Activated CD4-positive, alpha-beta memory T cell treated with anti-CD3 and anti-CD28 coated beads for 36 hours (primary cell): ENCODE data around the gene UCHL5. TPM values are rescaled to one million over a fixed set of nuclear protein-coding genes. Genes with fewer than 3 reads are reported as not detected.
A peak's percentile ranks its signal among the peaks of the same experiment; 100 is the strongest.

Experiments used
- CTCF ChIA-PET: fragments of 350-600 bp; sonication (Branson Sonifier 250); formaldehyde crosslinking; loops from one replicate; lab custom pipeline; 2021; ENCODE audit warnings: antibody characterized with exemption, inconsistent platforms; lab: Charles Lee
- POLR2A ChIA-PET: fragments of 350-600 bp; sonication (Branson Sonifier 250); formaldehyde crosslinking; loops from one replicate; lab custom pipeline; 2021; ENCODE audit warnings: antibody characterized with exemption; lab: Charles Lee
- DNase-seq: peaks from one replicate; pipeline ENCODE4 v3.0.0-alpha.2; 2020
- H3K27ac Mint-ChIP-seq: one replicate; pipeline ENCODE4 v1.8.0; 2021; ENCODE audit warnings: mixed read lengths
- H3K27me3 Mint-ChIP-seq: one replicate; pipeline ENCODE4 v1.8.0; 2021; ENCODE audit warnings: mixed read lengths
- H3K36me3 Mint-ChIP-seq: one replicate; pipeline ENCODE4 v1.8.0; 2021; ENCODE audit warnings: mixed read lengths
- H3K4me1 Mint-ChIP-seq: one replicate; pipeline ENCODE4 v1.8.0; 2021; ENCODE audit warnings: low read depth, mixed read lengths
- H3K4me3 Mint-ChIP-seq: one replicate; pipeline ENCODE4 v1.8.0; 2021; ENCODE audit warnings: mild to moderate bottlenecking, mixed read lengths
- H3K9me3 Mint-ChIP-seq: one replicate; pipeline ENCODE4 v1.8.0; 2021; ENCODE audit warnings: mixed read lengths
- intact Hi-C: fragments of 100-400 bp; cut with micrococcal nuclease; formaldehyde crosslinking; loops from one replicate; pipeline ENCODE4 v1.15.1; 2023
- total RNA-seq, 2 experiments: library from RNA; stranded (reverse); gene quantifications; one replicate each; pipeline ENCODE4 v1.2.3, GENCODE V29; 2021

UCHL5 gene
- total RNA-seq, 2 experiments from 2014 or later = 72.1 to 77.5 TPM

DNA sequence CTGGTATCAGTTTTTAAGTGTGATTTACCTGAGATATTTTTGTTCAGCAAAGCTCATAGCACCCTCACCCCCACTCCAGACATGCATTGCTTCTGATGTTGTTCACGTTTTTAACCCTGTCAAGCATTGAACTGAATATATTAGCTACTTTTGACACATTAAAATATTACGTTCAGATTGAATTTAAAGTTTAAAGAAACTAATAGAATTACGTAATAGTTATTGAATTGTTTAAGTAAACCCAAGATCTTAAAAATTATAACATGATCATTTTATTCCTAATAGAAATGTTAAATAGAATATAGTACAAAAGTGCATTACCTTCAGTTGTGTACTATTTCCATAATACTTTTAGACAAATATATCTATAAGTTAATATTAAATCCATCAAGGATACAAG is 27.2 kb upstream of the UCHL5 start:
- intact Hi-C loops = no loop called here
- Mint-ChIP-seq H3K27ac (no peak overlapping the region), H3K36me3 (peaks cover 23% of the 10 kb centered on the region)

GRCh38 chr1:193085263-193085662 is 26.1 kb upstream of the UCHL5 start:
- Mint-ChIP-seq H3K27ac (no peak overlapping the region), H3K36me3 (peaks cover 26% of the 10 kb centered on the region), H3K4me3 (no peak overlapping the region), H3K27me3 (no peaks in the 10 kb centered on the region), H3K4me1 (no peaks in the 10 kb centered on the region), H3K9me3 (no peaks in the 10 kb centered on the region)
- no peak for DNase-seq
- intact Hi-C loops = no loop called here
- ChIA-PET POLR2A (no interaction called here), CTCF (no interaction called here)

More for the DNA sequence above, 27.2 kb upstream of the UCHL5 start:
- H3K4me3 Mint-ChIP-seq = no peak overlapping the region
- no peaks in the 10 kb centered on the region for H3K4me1 Mint-ChIP-seq
- ChIA-PET CTCF (no interaction called here), POLR2A (no interaction called here)
- H3K27me3 Mint-ChIP-seq = no peaks in the 10 kb centered on the region
- DNase-seq = no peak
- no peaks in the 10 kb centered on the region for H3K9me3 Mint-ChIP-seq

GRCh38 chr1:193083365-193084088 is 24.4 kb upstream of the UCHL5 start:
- H3K4me1 Mint-ChIP-seq = no peaks in the 10 kb centered on the region
- ChIA-PET CTCF (no interaction called here), POLR2A (no interaction called here)
- no peak overlapping the region for H3K27ac Mint-ChIP-seq
- peaks cover 38% of the 10 kb centered on the region for H3K36me3 Mint-ChIP-seq
- DNase-seq = no peak
- no peaks in the 10 kb centered on the region for H3K9me3 Mint-ChIP-seq
- no peak overlapping the region for H3K4me3 Mint-ChIP-seq
- intact Hi-C loops = no loop called here
- H3K27me3 Mint-ChIP-seq = no peaks in the 10 kb centered on the region

- CTCF ChIA-PET = interaction anchor here (0.7 to 1.5 kb wide), 2 partner anchors 9 to 21 kb away, joined by 3 read pairs; no protein-coding TSS in a partner anchor
These were observed 20.0 kb upstream of the UCHL5 start for GRCh38 chr1:193079187-193079586.

DNA sequence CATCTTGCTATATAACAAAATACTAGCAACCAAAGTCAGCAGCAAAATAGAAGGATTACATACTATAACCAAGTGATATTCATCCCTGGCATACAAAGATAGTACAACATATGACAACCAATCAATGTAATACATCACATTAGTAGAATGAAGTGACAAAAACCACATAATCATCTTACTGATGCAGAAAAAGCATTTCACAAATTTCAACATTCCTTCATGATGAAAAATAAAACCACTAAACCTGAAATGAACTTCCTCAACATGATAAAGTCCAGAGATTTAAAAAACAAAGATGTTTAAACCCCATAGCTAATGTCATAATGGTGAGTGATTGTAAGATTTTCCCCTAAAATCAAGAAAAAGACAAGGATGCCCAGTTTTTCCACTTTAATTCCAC is 18.8 kb upstream of the UCHL5 start:
- no peak overlapping the region for H3K27ac Mint-ChIP-seq
- ChIA-PET POLR2A (no interaction called here), CTCF (no interaction called here)
- peaks cover 4% of the 10 kb centered on the region for H3K9me3 Mint-ChIP-seq
- no peak for DNase-seq
- H3K4me1 Mint-ChIP-seq = peaks cover 4% of the 10 kb centered on the region
- no peak overlapping the region for H3K4me3 Mint-ChIP-seq
- H3K27me3 Mint-ChIP-seq = no peaks in the 10 kb centered on the region
- H3K36me3 Mint-ChIP-seq = peaks cover 45% of the 10 kb centered on the region
- intact Hi-C loops = no loop called here

More at GRCh38 chr1:193079187-193079586, 20.0 kb upstream of the UCHL5 start:
- no peak overlapping the region for H3K27ac Mint-ChIP-seq
- intact Hi-C loops = no loop called here
- no peak overlapping the region for H3K4me3 Mint-ChIP-seq
- peaks cover 4% of the 10 kb centered on the region for H3K4me1 Mint-ChIP-seq
- no peaks in the 10 kb centered on the region for H3K27me3 Mint-ChIP-seq
- peaks cover 51% of the 10 kb centered on the region for H3K36me3 Mint-ChIP-seq
- peaks cover 4% of the 10 kb centered on the region for H3K9me3 Mint-ChIP-seq
- POLR2A ChIA-PET = no interaction called here
- no peak for DNase-seq

- H3K9me3 Mint-ChIP-seq = no peaks in the 10 kb centered on the region
These were observed 11.8 kb upstream of the UCHL5 start for GRCh38 chr1:193070942-193071341.

DNA sequence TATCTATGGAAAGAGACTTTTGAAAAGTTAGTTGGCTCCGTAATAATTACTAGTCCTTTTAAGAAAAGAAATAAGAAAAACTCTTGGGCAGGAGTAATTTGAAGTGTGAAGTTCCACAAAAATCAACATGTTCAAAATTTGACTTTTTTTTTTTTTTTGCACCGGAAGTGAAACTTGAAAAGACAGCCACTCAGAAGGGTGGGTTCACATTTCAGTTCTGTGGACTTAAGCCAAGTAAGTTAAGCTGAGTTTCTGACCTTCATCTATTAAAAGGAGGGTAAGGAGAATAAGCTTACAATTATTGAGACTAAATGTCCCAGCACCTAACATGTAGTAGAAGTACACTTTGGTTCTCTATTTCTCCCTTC is 11.2 kb upstream of the UCHL5 start:
- intact Hi-C loops = no loop called here
- Mint-ChIP-seq H3K27me3 (no peaks in the 10 kb centered on the region), H3K4me3 (no peak overlapping the region), H3K36me3 (peaks cover 13% of the 10 kb centered on the region), H3K4me1 (peaks cover 46% of the 10 kb centered on the region), H3K9me3 (no peaks in the 10 kb centered on the region), H3K27ac (peak overlapping the region; percentile 30)
- POLR2A ChIA-PET = no interaction called here
- CTCF ChIA-PET = interaction anchor here (0.6 to 2.4 kb wide), 5 partner anchors 12 to 52 kb away, joined by 3 to 8 read pairs (median 4); partner anchors contain the start of genes CDC73, GLRX2, RO60 and UCHL5
- DNase-seq = no peak

More at GRCh38 chr1:193070942-193071341, 11.8 kb upstream of the UCHL5 start:
- H3K36me3 Mint-ChIP-seq = peaks cover 16% of the 10 kb centered on the region
- no peaks in the 10 kb centered on the region for H3K27me3 Mint-ChIP-seq
- H3K27ac Mint-ChIP-seq = no peak overlapping the region
- intact Hi-C loops = loop anchor here (1.0 kb wide), 1 partner anchor 8 kb away; no protein-coding TSS in a partner anchor
- POLR2A ChIA-PET = interaction anchor here (0.9 kb wide), 1 partner anchor 12 kb away, joined by 4 read pairs; the partner anchor contains the start of genes RO60 and UCHL5
- peaks cover 44% of the 10 kb centered on the region for H3K4me1 Mint-ChIP-seq
- CTCF ChIA-PET = interaction anchor here (1.4 to 2.4 kb wide), 4 partner anchors 12 to 52 kb away, joined by 3 to 8 read pairs (median 4); partner anchors contain the start of genes CDC73, GLRX2, RO60 and UCHL5
- no peak overlapping the region for H3K4me3 Mint-ChIP-seq
- peak; percentile 49 for DNase-seq

DNA sequence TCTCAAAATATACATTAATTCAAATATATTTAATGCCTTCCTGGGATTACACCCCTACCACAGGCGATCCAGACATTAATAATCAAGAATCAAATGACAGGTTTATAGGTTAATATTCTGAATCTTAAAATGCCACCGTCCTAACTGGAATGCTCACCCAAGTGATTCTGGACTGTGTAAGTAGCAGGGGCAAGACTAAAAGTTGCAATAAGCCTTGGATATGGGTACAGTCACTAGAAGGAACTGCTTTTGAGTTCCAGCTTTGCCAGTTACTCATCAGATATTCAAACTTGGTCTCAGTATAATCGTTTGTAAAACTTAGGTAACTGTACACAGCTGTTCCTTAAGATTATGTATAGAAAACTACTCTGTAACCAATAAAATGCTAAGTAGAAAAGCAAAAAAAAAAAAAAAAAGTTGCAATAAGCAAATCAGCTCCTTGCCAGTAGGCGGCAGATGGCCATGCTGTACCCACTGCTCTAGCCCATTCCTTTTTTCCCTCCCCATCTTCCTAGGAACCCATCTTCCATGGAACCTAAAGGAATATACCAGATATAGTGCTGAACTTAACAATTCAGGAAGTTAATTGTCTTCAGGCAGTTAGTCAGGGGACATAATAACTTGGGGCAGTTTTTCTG is 10.7 kb upstream of the UCHL5 start:
- ChIA-PET POLR2A (no interaction called here), CTCF (interaction anchor here (0.6 to 1.5 kb wide), 6 partner anchors 9 to 270 kb away, joined by 3 to 5 read pairs (median 4); partner anchors contain the start of genes CDC73, GLRX2 and UCHL5)
- intact Hi-C loops = no loop called here
- no peak for DNase-seq
- no peaks in the 10 kb centered on the region for H3K27me3 Mint-ChIP-seq
- no peaks in the 10 kb centered on the region for H3K9me3 Mint-ChIP-seq
- peaks cover 50% of the 10 kb centered on the region for H3K4me1 Mint-ChIP-seq
- peak overlapping the region; percentile 30 for H3K27ac Mint-ChIP-seq
- H3K36me3 Mint-ChIP-seq = peaks cover 13% of the 10 kb centered on the region
- no peak overlapping the region for H3K4me3 Mint-ChIP-seq

DNA sequence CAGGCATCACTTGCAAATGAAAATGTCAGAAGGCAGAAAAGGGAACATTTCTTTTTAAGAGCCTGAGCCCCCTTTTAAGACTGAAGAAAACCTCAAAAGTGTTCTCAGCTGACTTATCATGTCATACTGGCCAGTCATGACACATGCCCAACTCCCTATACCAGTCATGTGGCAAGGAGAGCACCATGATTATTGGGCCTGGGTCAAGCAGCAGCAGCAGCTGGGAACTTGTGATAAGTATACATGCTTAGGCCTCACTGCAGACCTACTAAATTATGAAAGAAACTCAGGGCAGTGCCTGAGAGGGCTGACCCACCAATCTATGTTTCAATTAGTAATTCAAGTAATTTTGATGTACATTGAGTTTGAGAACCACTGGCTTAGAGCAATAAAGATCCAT is 8.9 kb upstream of the UCHL5 start:
- no peak overlapping the region for H3K27ac Mint-ChIP-seq
- ChIA-PET CTCF (no interaction called here), POLR2A (no interaction called here)
- no peaks in the 10 kb centered on the region for H3K27me3 Mint-ChIP-seq
- DNase-seq = no peak
- H3K36me3 Mint-ChIP-seq = peaks cover 10% of the 10 kb centered on the region
- intact Hi-C loops = no loop called here
- no peaks in the 10 kb centered on the region for H3K9me3 Mint-ChIP-seq
- H3K4me1 Mint-ChIP-seq = peaks cover 66% of the 10 kb centered on the region
- no peak overlapping the region for H3K4me3 Mint-ChIP-seq

GRCh38 chr1:193066606-193067005 is 7.4 kb upstream of the UCHL5 start:
- H3K36me3 Mint-ChIP-seq = peaks cover 11% of the 10 kb centered on the region
- intact Hi-C loops = no loop called here
- H3K9me3 Mint-ChIP-seq = no peaks in the 10 kb centered on the region
- H3K27ac Mint-ChIP-seq = no peak overlapping the region
- H3K4me1 Mint-ChIP-seq = peaks cover 73% of the 10 kb centered on the region
- CTCF ChIA-PET = no interaction called here
- POLR2A ChIA-PET = no interaction called here
- H3K4me3 Mint-ChIP-seq = no peak overlapping the region
- H3K27me3 Mint-ChIP-seq = no peaks in the 10 kb centered on the region
- no peak for DNase-seq

DNA sequence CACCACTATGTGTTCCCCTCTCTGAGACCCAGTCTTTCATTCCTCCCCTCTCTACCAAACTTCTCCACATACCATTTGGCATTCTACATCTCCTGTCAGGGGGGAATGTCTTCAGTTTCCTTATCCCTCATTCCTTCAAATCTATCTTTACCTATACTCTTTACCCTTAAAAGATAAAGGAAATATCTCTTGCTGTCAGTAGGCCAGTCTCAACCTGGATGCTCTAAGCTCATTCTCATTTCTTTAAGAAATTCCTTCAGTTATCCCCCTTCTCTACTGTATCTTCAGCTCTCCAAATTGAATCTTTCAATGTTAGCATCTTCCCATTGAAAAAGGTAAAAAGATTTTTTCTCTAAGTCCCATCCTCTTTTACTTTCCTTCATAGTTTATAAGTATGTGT is 6.8 kb upstream of the UCHL5 start:
- ChIA-PET CTCF (no interaction called here), POLR2A (no interaction called here)
- intact Hi-C loops = no loop called here
- Mint-ChIP-seq H3K4me3 (no peak overlapping the region), H3K27me3 (no peaks in the 10 kb centered on the region), H3K36me3 (peaks cover 11% of the 10 kb centered on the region), H3K27ac (no peak overlapping the region), H3K9me3 (no peaks in the 10 kb centered on the region), H3K4me1 (peaks cover 74% of the 10 kb centered on the region)
- no peak for DNase-seq

GRCh38 chr1:193062698-193063463 is 3.7 kb upstream of the UCHL5 start:
- Mint-ChIP-seq H3K4me1 (peaks cover 62% of the 10 kb centered on the region), H3K27ac (peak overlapping the region; percentile 59), H3K27me3 (peaks cover 1% of the 10 kb centered on the region), H3K9me3 (no peaks in the 10 kb centered on the region), H3K36me3 (peaks cover 19% of the 10 kb centered on the region), H3K4me3 (no peak overlapping the region)
- intact Hi-C loops = loop anchor here (1.0 kb wide), 1 partner anchor 8 kb away; no protein-coding TSS in a partner anchor
- DNase-seq = no peak
- ChIA-PET CTCF (no interaction called here), POLR2A (no interaction called here)
